GM12878 (cell line): Measurements from ENCODE around the gene ZNF142. TPM values are rescaled to one million over a fixed set of nuclear protein-coding genes. Genes with fewer than 3 reads are reported as not detected.

Experiments used
- CHD2 ChIP-seq: IDR thresholded peaks from 2 replicates; pipeline ENCODE4 v1.6.1; 2011; ENCODE audit warnings: low read depth, low read length, improper control_type of control experiment, borderline replicate concordance
- CREM ChIP-seq: IDR thresholded peaks from 2 replicates; pipeline ENCODE4 v1.6.1; 2014; ENCODE audit warnings: antibody characterized with exemption, low read depth
- DPF2 ChIP-seq: fragments of 450-650 bp; IDR thresholded peaks from 2 replicates; pipeline ENCODE4 v1.6.1; 2017; ENCODE audit warnings: mild to moderate bottlenecking
- E4F1 ChIP-seq: fragments of 450-650 bp; IDR thresholded peaks from 2 replicates; pipeline ENCODE4 v1.6.1; 2018; ENCODE audit warnings: borderline replicate concordance, mild to moderate bottlenecking; ENCODE audit not compliant: partially characterized antibody
- IRF3 ChIP-seq: fragments of 450-650 bp; IDR thresholded peaks from 2 replicates; pipeline ENCODE4 v1.6.1; 2014; ENCODE audit warnings: mild to moderate bottlenecking
- MEF2B ChIP-seq: fragments of 450-650 bp; IDR thresholded peaks from 2 replicates; pipeline ENCODE4 v1.6.1; 2018; ENCODE audit warnings: mild to moderate bottlenecking, moderate library complexity; ENCODE audit not compliant: partially characterized antibody, poor library complexity, severe bottlenecking
- MTA3 ChIP-seq: IDR thresholded peaks from 2 replicates; pipeline ENCODE4 v1.6.1; 2012; ENCODE audit warnings: low read length, inconsistent platforms, borderline replicate concordance
- NBN ChIP-seq: fragments of 450-650 bp; IDR thresholded peaks from 2 replicates; pipeline ENCODE4 v1.6.1; 2016
- NFYA ChIP-seq: IDR thresholded peaks from 2 replicates; pipeline ENCODE4 v1.6.1; 2011; ENCODE audit warnings: low read depth, mild to moderate bottlenecking, low read length, improper control_type of control experiment, borderline replicate concordance
- NR2F1 ChIP-seq: fragments of 450-650 bp; conservative IDR thresholded peaks from 2 replicates; pipeline ENCODE4 v1.6.1; 2017; ENCODE audit warnings: mild to moderate bottlenecking
- PAX8 ChIP-seq: fragments of 450-650 bp; IDR thresholded peaks from 2 replicates; pipeline ENCODE4 v1.6.1; 2017; ENCODE audit warnings: mild to moderate bottlenecking, moderate library complexity
- PRDM15 ChIP-seq: fragments of 450-650 bp; formaldehyde crosslinking; IDR thresholded peaks from 2 replicates; pipeline ENCODE4 v1.4.0; 2020; ENCODE audit warnings: mild to moderate bottlenecking, moderate library complexity
- RAD21 ChIP-seq: IDR thresholded peaks from 2 replicates; pipeline ENCODE4 v1.6.1; 2011; ENCODE audit warnings: mild to moderate bottlenecking, low read depth, low read length, moderate library complexity; ENCODE audit not compliant: insufficient read depth
- SMAD5 ChIP-seq: IDR thresholded peaks from 2 replicates; pipeline ENCODE4 v1.6.1; 2016; ENCODE audit warnings: antibody characterized with exemption, low read depth
- SMC3 ChIP-seq: IDR thresholded peaks from 2 replicates; pipeline ENCODE4 v1.6.1; 2011; ENCODE audit warnings: low read length, improper control_type of control experiment, borderline replicate concordance
- SREBF2 ChIP-seq: IDR thresholded peaks from 2 replicates; pipeline ENCODE4 v1.6.1; 2012; ENCODE audit warnings: mild to moderate bottlenecking, low read length
- TCF12 ChIP-seq: IDR thresholded peaks from 2 replicates; pipeline ENCODE4 v1.6.1; 2011; ENCODE audit warnings: low read depth, mild to moderate bottlenecking, low read length
- ZNF592 ChIP-seq: fragments of 450-650 bp; IDR thresholded peaks from 2 replicates; pipeline ENCODE4 v1.6.1; 2017; ENCODE audit warnings: mild to moderate bottlenecking, moderate library complexity
- polyA plus RNA-seq, 11 experiments: library from polyadenylated mRNA; depleted of rRNA in 4 of 11; unstranded in 6 of 11; stranded (reverse) in 5 of 11; fragments of >200 nt; fragmentation: Nextera tagmentation in 4 of 11; fragmentation: Illumina TruSeq in 1 of 11; extraction: Ambion mirVana in 4 of 11; extraction: Trizol in 1 of 11; gene quantifications; 1 replicate in 1 of 11; 2 replicates in 10 of 11; pipeline versions ENCODE4 v1.2.1 to v1.2.3, GENCODE V29; 2011 to 2016; ENCODE audit warnings: inconsistent platforms in 2 of 11, missing spikeins in 2 of 11, low read depth in 1 of 11
- total RNA-seq, 4 experiments: library from RNA; depleted of rRNA in 3 of 4; stranded (reverse); fragments of >200 nt in 3 of 4; fragmentation: Illumina TruSeq in 1 of 4; extraction: Trizol in 1 of 4; gene quantifications; 2 replicates each; pipeline versions ENCODE4 v1.2.1 to v1.2.3, GENCODE V29; 2013 to 2021

Gene ZNF142
- total and polyA plus RNA-seq, 10 of the 15 experiments (the other 5 are each of a cell fraction or from before 2014, with no cell fraction given), result 1.3 to 40.9 (median 15.0) TPM

GRCh38 chr2:218671654-218672566 lies 12.5 kb upstream of the ZNF142 start, which contains the start of the genes RNF25 and STK36 (continued):
- peak; percentile 37; the same call in 1 of the 2 replicates for TF ChIP-seq SMAD5
- no peak for TF ChIP-seq CREM
- TF ChIP-seq IRF3, result no peak
- 0 out of 2 replicates have a peak, but pooled peaks have one; percentile 45 for TF ChIP-seq CHD2
- no peak for TF ChIP-seq PAX8
- no peak for TF ChIP-seq NR2F1
- no peak for TF ChIP-seq NFYA
- 0 out of 2 replicates have a peak, but pooled peaks have one; percentile 34 for TF ChIP-seq SREBF2
- no peak for TF ChIP-seq PRDM15 (CRISPR knock-in tag)
- TF ChIP-seq MTA3, result no peak; the same call in 1 of the 2 replicates
- peak; percentile 52 for TF ChIP-seq E4F1
- 0 out of 2 replicates have a peak, but pooled peaks have one; percentile 19 for TF ChIP-seq DPF2
- no peak for TF ChIP-seq SMC3
- TF ChIP-seq MEF2B, result no peak
- 0 out of 2 replicates have a peak, but pooled peaks have one; percentile 50 for TF ChIP-seq TCF12
- no peak for TF ChIP-seq RAD21
- TF ChIP-seq ZNF592, result no peak
- no peak for TF ChIP-seq NBN
